OCI-LY1 (cell line): Measurements from ENCODE around the gene ARHGEF10L.

Source experiments
- EZH2 ChIP-seq: fragments of 200-600 bp; sonication (generic), shearing (Covaris generic); IDR thresholded peaks from 2 replicates; pipeline ENCODE4 v1.8.0; 2017; ENCODE audit warnings: borderline replicate concordance, mixed run types, mild to moderate bottlenecking, antibody characterized with exemption, low read length, moderate library complexity, mixed read lengths
- TF ChIP-seq, protein P1 (sequence below): fragments of 200-600 bp; sonication (generic), shearing (Covaris generic); IDR thresholded peaks from 2 replicates; pipeline ENCODE4 v1.5.1; 2017; ENCODE audit warnings: mild to moderate bottlenecking, antibody characterized with exemption, low read length, moderate library complexity, mixed read lengths

DNA sequence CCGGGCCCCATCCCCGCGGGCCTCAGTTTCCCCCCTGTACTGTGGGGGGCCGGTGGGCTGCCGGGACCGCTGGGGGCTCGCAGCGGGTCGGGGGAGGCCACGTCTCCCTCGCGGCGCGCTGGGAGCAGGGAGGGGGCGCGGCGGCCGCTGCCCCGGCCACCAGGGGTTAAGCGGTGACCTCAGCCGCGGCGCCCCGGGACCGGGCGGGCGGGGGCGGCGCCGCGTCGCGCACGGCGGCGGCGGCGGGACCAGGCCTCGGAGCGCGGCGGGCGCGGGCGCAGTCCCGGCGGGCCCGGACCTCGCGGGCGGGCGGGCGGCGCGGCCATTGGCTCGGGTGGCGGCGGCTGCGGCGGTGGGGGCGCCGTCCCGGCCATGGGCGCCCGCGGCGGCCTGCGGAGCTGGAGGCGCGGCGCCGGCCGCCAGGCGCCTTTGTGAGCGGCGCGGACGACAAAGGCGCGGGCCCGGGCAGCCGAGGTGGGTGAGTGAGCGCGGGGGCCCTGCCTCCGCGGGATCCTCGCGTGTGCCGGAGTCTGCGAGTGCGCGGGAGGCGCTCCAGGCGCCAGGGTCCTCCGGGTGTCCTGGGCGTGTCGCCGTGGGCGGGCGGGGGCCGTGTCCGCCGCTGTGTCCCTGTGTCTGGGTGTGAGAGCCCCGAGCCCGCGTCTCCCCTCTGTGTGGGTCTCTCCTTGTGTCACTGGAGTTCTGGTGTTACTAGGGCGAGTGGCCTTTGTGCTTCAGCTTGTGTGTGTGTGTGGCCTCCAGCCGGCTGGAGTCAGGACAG is at the start of gene ARHGEF10L:
- TF ChIP-seq, protein P1, sequence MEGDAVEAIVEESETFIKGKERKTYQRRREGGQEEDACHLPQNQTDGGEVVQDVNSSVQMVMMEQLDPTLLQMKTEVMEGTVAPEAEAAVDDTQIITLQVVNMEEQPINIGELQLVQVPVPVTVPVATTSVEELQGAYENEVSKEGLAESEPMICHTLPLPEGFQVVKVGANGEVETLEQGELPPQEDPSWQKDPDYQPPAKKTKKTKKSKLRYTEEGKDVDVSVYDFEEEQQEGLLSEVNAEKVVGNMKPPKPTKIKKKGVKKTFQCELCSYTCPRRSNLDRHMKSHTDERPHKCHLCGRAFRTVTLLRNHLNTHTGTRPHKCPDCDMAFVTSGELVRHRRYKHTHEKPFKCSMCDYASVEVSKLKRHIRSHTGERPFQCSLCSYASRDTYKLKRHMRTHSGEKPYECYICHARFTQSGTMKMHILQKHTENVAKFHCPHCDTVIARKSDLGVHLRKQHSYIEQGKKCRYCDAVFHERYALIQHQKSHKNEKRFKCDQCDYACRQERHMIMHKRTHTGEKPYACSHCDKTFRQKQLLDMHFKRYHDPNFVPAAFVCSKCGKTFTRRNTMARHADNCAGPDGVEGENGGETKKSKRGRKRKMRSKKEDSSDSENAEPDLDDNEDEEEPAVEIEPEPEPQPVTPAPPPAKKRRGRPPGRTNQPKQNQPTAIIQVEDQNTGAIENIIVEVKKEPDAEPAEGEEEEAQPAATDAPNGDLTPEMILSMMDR, result no peak
- TF ChIP-seq EZH2, result no peak
